GM23338 (cell line): ENCODE data around the gene RPP25. TPM values are rescaled to one million over a fixed set of nuclear protein-coding genes. Genes with fewer than 3 reads are reported as not detected.
A peak's percentile ranks its signal among the peaks of the same experiment; 100 is the strongest.

ENCODE experiments used
- ATAC-seq: fragments of 200-7000 bp; cut with Tn5 transposase; 3 replicates; pipeline ENCODE4 v1.9.1; 2020
- DNase-seq: peaks from one replicate; pipeline ENCODE4 v3.0.0-alpha.2; 2015; ENCODE audit warnings: low spot score
- H2AFZ ChIP-seq: fragments of 200-600 bp; sonication (generic); 2 replicates; pipeline ENCODE4 v1.8.0; 2016; ENCODE audit warnings: antibody characterized with exemption, mild to moderate bottlenecking, moderate library complexity
- H3F3A ChIP-seq: fragments of 200-600 bp; sonication (generic); replicated peaks from 2 replicates; pipeline ENCODE4 v1.8.0; 2017; ENCODE audit warnings: antibody characterized with exemption, mixed run types, low read depth
- H3K27ac ChIP-seq: fragments of 200-600 bp; sonication (generic); 2 replicates; pipeline ENCODE4 v1.6.1; 2016; ENCODE audit warnings: low read depth
- H3K27me3 ChIP-seq: fragments of 200-600 bp; sonication (generic); 2 replicates; pipeline ENCODE4 v1.8.0; 2016; ENCODE audit warnings: mild to moderate bottlenecking, mixed run types, moderate library complexity; ENCODE audit not compliant: insufficient read depth
- H3K36me3 ChIP-seq: fragments of 200-600 bp; sonication (generic); 2 replicates; pipeline ENCODE4 v1.8.0; 2016; ENCODE audit warnings: mild to moderate bottlenecking; ENCODE audit not compliant: insufficient read depth
- H3K4me1 ChIP-seq: fragments of 200-600 bp; sonication (generic); 2 replicates; pipeline ENCODE4 v1.8.0; 2016; ENCODE audit warnings: mild to moderate bottlenecking, moderate library complexity; ENCODE audit not compliant: insufficient read depth
- H3K4me2 ChIP-seq: fragments of 200-600 bp; sonication (generic); 2 replicates; pipeline ENCODE4 v1.7.1; 2017; ENCODE audit warnings: mixed run types
- H3K4me3 ChIP-seq: fragments of 200-600 bp; sonication (generic); 2 replicates; pipeline ENCODE4 v1.6.1; 2016; ENCODE audit warnings: mixed run types
- H3K79me2 ChIP-seq: fragments of 200-600 bp; sonication (generic); replicated peaks from 2 replicates; pipeline ENCODE4 v1.8.0; 2017; ENCODE audit warnings: mild to moderate bottlenecking; ENCODE audit not compliant: insufficient read depth
- H3K9me2 ChIP-seq: fragments of 200-600 bp; sonication (generic); 2 replicates; pipeline ENCODE4 v1.8.0; 2017; ENCODE audit not compliant: insufficient read depth
- H4K20me1 ChIP-seq: fragments of 200-600 bp; sonication (generic); replicated peaks from 2 replicates; pipeline ENCODE4 v1.8.0; 2017; ENCODE audit warnings: mild to moderate bottlenecking; ENCODE audit not compliant: insufficient read depth
- H3K27ac Mint-ChIP-seq: 2 replicates; pipeline ENCODE4 v1.8.0; 2020; ENCODE audit warnings: inconsistent platforms, mild to moderate bottlenecking, moderate library complexity, mixed read lengths
- H3K27me3 Mint-ChIP-seq: 3 replicates; pipeline ENCODE4 v1.8.0; 2022; ENCODE audit warnings: low read depth, mild to moderate bottlenecking, moderate library complexity, mixed read lengths, inconsistent platforms; ENCODE audit not compliant: insufficient read depth, poor library complexity
- H3K36me3 Mint-ChIP-seq: 3 replicates; pipeline ENCODE4 v1.8.0; 2021; ENCODE audit warnings: low read depth, mild to moderate bottlenecking, inconsistent platforms, moderate library complexity, mixed read lengths
- H3K4me1 Mint-ChIP-seq: 3 replicates; pipeline ENCODE4 v1.8.0; 2020; ENCODE audit warnings: mild to moderate bottlenecking, inconsistent platforms, mixed read lengths
- H3K4me3 Mint-ChIP-seq: 3 replicates; pipeline ENCODE4 v1.8.0; 2021; ENCODE audit warnings: moderate library complexity, mild to moderate bottlenecking, inconsistent platforms, mixed read lengths
- H3K9me3 Mint-ChIP-seq: 3 replicates; pipeline ENCODE4 v1.8.0; 2020; ENCODE audit warnings: moderate library complexity, mild to moderate bottlenecking, inconsistent platforms, mixed read lengths
- ETS1 ChIP-seq: IDR thresholded peaks from 2 replicates; pipeline ENCODE4 v1.6.1; 2016; ENCODE audit warnings: antibody characterized with exemption
- EZH2 ChIP-seq: fragments of 200-600 bp; sonication (generic); IDR thresholded peaks from one replicate; pipeline ENCODE4 v1.8.0; 2017; ENCODE audit warnings: antibody characterized with exemption, mild to moderate bottlenecking, low read depth; ENCODE audit not compliant: unreplicated experiment
- JUNB ChIP-seq: IDR thresholded peaks from one replicate; pipeline ENCODE4 v1.6.1; 2016; ENCODE audit warnings: antibody characterized with exemption; ENCODE audit not compliant: unreplicated experiment
- POLR2AphosphoS5 ChIP-seq: IDR thresholded peaks from 2 replicates; pipeline ENCODE4 v1.6.1; 2016; ENCODE audit warnings: antibody characterized with exemption, low read depth
- REST ChIP-seq: IDR thresholded peaks from one replicate; pipeline ENCODE4 v1.6.1; 2018; ENCODE audit warnings: antibody characterized with exemption; ENCODE audit not compliant: unreplicated experiment
- ZNF462 ChIP-seq: fragments of 250-450 bp; sonication (Bioruptor Pico); IDR thresholded peaks from 2 replicates; pipeline ENCODE4 v1.5.0; 2020; ENCODE audit warnings: mild to moderate bottlenecking, moderate library complexity
- polyA plus RNA-seq: library from polyadenylated mRNA; unstranded; fragments of >200 nt; fragmentation: Nextera tagmentation; extraction: Ambion mirVana; gene quantifications from 2 replicates; pipeline ENCODE4 v1.2.1, GENCODE V29; 2016
- total RNA-seq: library from RNA; depleted of rRNA; stranded (reverse); fragments of >200 nt; shearing (Covaris generic); gene quantifications from 2 replicates; pipeline ENCODE4 v1.2.3, GENCODE V29; 2014

RPP25 gene
- total and polyA plus RNA-seq, 2 experiments from 2014 or later: 14.8 to 18.8 TPM

GRCh38 chr15:74995182-74995778, 38.7 kb upstream of the RPP25 start, which contains the start of gene SCAMP5:
SCAMP5 (plus strand) TSS chr15:74995563; CDS start chr15:75011840, 16,277 bp downstream.
- DNase-seq (peak; percentile 99), ATAC-seq (peak; percentile 84)
- Histone ChIP-seq H3K79me2 (peaks cover 10% of the 10 kb centered on the region), H3K27me3 (peaks cover 5% of the 10 kb centered on the region; the same call in 1 of the 2 replicates), H3K27ac (no peak within 1 kb of the TSS), H3K4me1 (peaks cover 12% of the 10 kb centered on the region; the same call in 1 of the 2 replicates), H3K9me2 (no peaks in the 10 kb centered on the region), H2AFZ (peak within 1 kb of the TSS; percentile 98), H3K4me3 (peak within 1 kb of the TSS; percentile 96), H4K20me1 (no peaks in the 10 kb centered on the region; the same call in 1 of the 2 replicates), H3K4me2 (peak within 1 kb of the TSS; percentile 79), H3F3A (no peaks in the 10 kb centered on the region), H3K36me3 (no peaks in the 10 kb centered on the region; the same call in 1 of the 2 replicates)
- H3K4me3 Mint-ChIP-seq: peak within 1 kb of the TSS; percentile 84
- peaks cover 14% of the 10 kb centered on the region for H3K4me1 Mint-ChIP-seq
- H3K9me3 Mint-ChIP-seq: no peaks in the 10 kb centered on the region
- TF ChIP-seq ETS1 (no peak), ZNF462 (no peak), EZH2 (no peak), REST (peak; percentile 90), POLR2AphosphoS5 (peak; percentile 69), JUNB (no peak)
- H3K36me3 Mint-ChIP-seq: peaks cover 6% of the 10 kb centered on the region; the same call in 2 of the 3 replicates
- H3K27ac Mint-ChIP-seq: peak within 1 kb of the TSS; percentile 45; the same call in 1 of the 2 replicates
- peaks cover 22% of the 10 kb centered on the region for H3K27me3 Mint-ChIP-seq
